Renal pelvis (tissue), 4 donors: ENCODE data around the gene ZDHHC6. TPM values are rescaled to one million over a fixed set of nuclear protein-coding genes. Genes with fewer than 3 reads are reported as not detected.
"Not testable (repeated sequence)": the region's sequence is repeated elsewhere in the genome, so short reads cannot be mapped to it uniquely, and the experiment has no call there.

ENCODE experiments used
- DNase-seq: peaks from one replicate; pipeline ENCODE4 v3.0.0-alpha.2; 2013
- polyA plus RNA-seq, 3 donors: library from polyadenylated mRNA; unstranded; fragments of 120-200 nt; gene quantifications; one replicate each; pipeline ENCODE4 v1.2.1, GENCODE V29; 2013; ENCODE audit not compliant: insufficient read length in 3 of 3

The ZDHHC6 gene
- polyA plus RNA-seq, 3 donors: 57.3 to 80.0 (median 76.9) TPM

- no peak for DNase-seq
Measured at GRCh38 chr10:112454910-112455779, 8.4 kb upstream of the ZDHHC6 start.

GRCh38 chr10:112448888-112449287 lies 2.2 kb upstream of the ZDHHC6 start:
- DNase-seq: no peak

- no peak for DNase-seq
Measured at GRCh38 chr10:112447620-112447928, 860 bp upstream of the ZDHHC6 start.

GRCh38 chr10:112446055-112446854 lies 459 bp downstream of the ZDHHC6 start:
- no peak for DNase-seq

GRCh38 chr10:112442063-112442462 lies 4.7 kb downstream of the ZDHHC6 start:
- no peak for DNase-seq

GRCh38 chr10:112441520-112441919 lies 5.2 kb downstream of the ZDHHC6 start:
- DNase-seq: no peak

GRCh38 chr10:112438356-112438755 lies 8.4 kb downstream of the ZDHHC6 start:
- no peak for DNase-seq

GRCh38 chr10:112434988-112435619 lies 11.6 kb downstream of the ZDHHC6 start:
- DNase-seq: peak; percentile 16

GRCh38 chr10:112433136-112433535 lies 13.6 kb downstream of the ZDHHC6 start:
- DNase-seq: no peak

GRCh38 chr10:112429654-112430230 lies 17.0 kb downstream of the ZDHHC6 start:
- no peak for DNase-seq

GRCh38 chr10:112429147-112429546 lies 17.6 kb downstream of the ZDHHC6 start:
- no peak for DNase-seq

GRCh38 chr10:112426111-112426510 lies 20.6 kb downstream of the ZDHHC6 start:
- DNase-seq: no peak

GRCh38 chr10:112424651-112425050 lies 22.1 kb downstream of the ZDHHC6 start:
- no peak for DNase-seq

- DNase-seq: no peak
Measured at GRCh38 chr10:112421731-112422130, 25.0 kb downstream of the ZDHHC6 start.

GRCh38 chr10:112412696-112413095 lies 34.0 kb downstream of the ZDHHC6 start:
- DNase-seq: no peak

- DNase-seq: no peak
Measured at GRCh38 chr10:112409755-112410154, 37.0 kb downstream of the ZDHHC6 start.

GRCh38 chr10:112409299-112409698 lies 37.4 kb downstream of the ZDHHC6 start:
- no peak for DNase-seq

- DNase-seq: no peak
Measured at GRCh38 chr10:112407696-112408095, 39.0 kb downstream of the ZDHHC6 start.

GRCh38 chr10:112406806-112407205 lies 39.9 kb downstream of the ZDHHC6 start:
- not testable (repeated sequence) for DNase-seq

- no peak for DNase-seq
Measured at GRCh38 chr10:112404617-112405016, 42.1 kb downstream of the ZDHHC6 start.

- no peak for DNase-seq
Measured at GRCh38 chr10:112402917-112403316, 43.8 kb downstream of the ZDHHC6 start.

- no peak for DNase-seq
Measured at GRCh38 chr10:112397592-112397991, 49.1 kb downstream of the ZDHHC6 start.
